H1 (cell line): ENCODE results near the gene SLC39A2. TPM values are rescaled to one million over a fixed set of nuclear protein-coding genes. Genes with fewer than 3 reads are reported as not detected.

Experiments used
- CTCF ChIA-PET: fragments of 300-600 bp; sonication (Branson Sonifier 250); formaldehyde crosslinking; loops from one replicate; lab custom pipeline; 2021; ENCODE audit not compliant: partially characterized antibody; lab: Charles Lee
- POLR2A ChIA-PET: fragments of 300-600 bp; sonication (Branson Sonifier 250); formaldehyde crosslinking; loops from one replicate; lab custom pipeline; 2021; ENCODE audit warnings: inconsistent platforms; ENCODE audit not compliant: partially characterized antibody; lab: Charles Lee
- DNase-seq, 2 experiments: peaks; one replicate each; pipeline versions ENCODE4 v3.0.0 to v3.0.0-alpha.2; 2010 to 2022; ENCODE audit warnings: low spot score in 2 of 2, low read depth in 1 of 2, mixed read lengths in 1 of 2
- FAIRE-seq: peaks from 2 replicates; lab custom pipeline; 2011; peaks lifted over from hg19 to GRCh38; lab: Jason Lieb, UNC
- H2AFZ ChIP-seq: 2 replicates; pipeline ENCODE4 v1.8.1; 2012; ENCODE audit warnings: low read length, inconsistent platforms
- H2AK5ac ChIP-seq: 2 replicates; pipeline ENCODE4 v1.6.1; 2013; ENCODE audit warnings: low read depth, low read length
- H2BK120ac ChIP-seq: replicated peaks from 2 replicates; pipeline ENCODE3; 2013; ENCODE audit warnings: low read depth, low read length, inconsistent platforms
- H2BK12ac ChIP-seq: 2 replicates; pipeline ENCODE4 v1.6.1; 2013; ENCODE audit warnings: low read depth, low read length
- H2BK15ac ChIP-seq: 2 replicates; pipeline ENCODE4 v1.6.1; 2013; ENCODE audit warnings: low read length
- H2BK20ac ChIP-seq: 2 replicates; pipeline ENCODE4 v1.6.1; 2013; ENCODE audit warnings: low read length
- H2BK5ac ChIP-seq: 2 replicates; pipeline ENCODE4 v1.6.1; 2013; ENCODE audit warnings: low read depth, low read length
- H3K14ac ChIP-seq: 2 replicates; pipeline ENCODE4 v1.6.1; 2013; ENCODE audit warnings: inconsistent platforms; ENCODE audit not compliant: insufficient read length
- H3K18ac ChIP-seq: 2 replicates; pipeline ENCODE4 v1.6.1; 2013; ENCODE audit warnings: low read length; ENCODE audit errors: extremely low read depth
- H3K23ac ChIP-seq: 2 replicates; pipeline ENCODE4 v1.6.1; 2013; ENCODE audit warnings: inconsistent platforms; ENCODE audit not compliant: insufficient read length
- H3K23me2 ChIP-seq: 2 replicates; pipeline ENCODE4 v1.6.1; 2013; ENCODE audit warnings: low read depth, low read length
- H3K27ac ChIP-seq: 2 replicates; pipeline ENCODE4 v1.6.1; 2011; ENCODE audit warnings: low read depth, low read length, inconsistent platforms
- H3K27me3 ChIP-seq, 4 experiments: replicated peaks in 1 of 4; 1 replicate in 1 of 4; 2 replicates in 3 of 4; pipeline versions ENCODE4 v1.6.1 to v1.8.1; 2011 to 2013; ENCODE audit warnings: low read length in 3 of 4, mild to moderate bottlenecking in 3 of 4, inconsistent platforms in 2 of 4, mixed read lengths in 2 of 4, moderate library complexity in 1 of 4; ENCODE audit not compliant: control insufficient read depth in 3 of 4, insufficient read depth in 3 of 4; ENCODE audit errors: extremely low read depth in 1 of 4
- H3K36me3 ChIP-seq, 4 experiments: 2 replicates each; pipeline versions ENCODE4 v1.6.1 to v1.8.1; 2011 to 2013; ENCODE audit warnings: mild to moderate bottlenecking in 4 of 4, low read length in 3 of 4, moderate library complexity in 2 of 4, control low read depth in 1 of 4, inconsistent platforms in 1 of 4; ENCODE audit not compliant: insufficient read depth in 4 of 4, control insufficient read depth in 2 of 4
- H3K4ac ChIP-seq: replicated peaks from 2 replicates; pipeline ENCODE3; 2013; ENCODE audit warnings: low read length, low read depth, mixed read lengths, inconsistent platforms; ENCODE audit not compliant: insufficient read length
- H3K4me1 ChIP-seq, 4 experiments: replicated peaks in 1 of 4; 1 replicate in 1 of 4; 2 replicates in 3 of 4; pipeline versions ENCODE4 v1.6.1 to v1.8.1; 2011 to 2013; ENCODE audit warnings: low read length in 3 of 4, inconsistent platforms in 2 of 4, mixed read lengths in 1 of 4; ENCODE audit not compliant: insufficient read depth in 4 of 4, control insufficient read depth in 3 of 4
- H3K4me2 ChIP-seq, 2 experiments: 2 replicates each; pipeline versions ENCODE4 v1.6.1 to v1.8.1; 2011 to 2013; ENCODE audit warnings: low read depth in 2 of 2, low read length in 2 of 2, control low read depth in 1 of 2, inconsistent platforms in 1 of 2, mild to moderate bottlenecking in 1 of 2; ENCODE audit not compliant: insufficient read depth in 1 of 2
- H3K4me3 ChIP-seq, 4 experiments: fragments of 200-600, 300-600 bp in 1 of 4; sonication (generic), shearing (Covaris generic), sonication (Bioruptor Twin) in 1 of 4; 2 replicates each; pipeline versions ENCODE4 v1.5.1 to v1.8.1; 2011 to 2016; ENCODE audit warnings: low read length in 4 of 4, low read depth in 3 of 4, control low read depth in 2 of 4, inconsistent platforms in 2 of 4, mild to moderate bottlenecking in 2 of 4, mixed read lengths in 1 of 4, moderate library complexity in 1 of 4; ENCODE audit not compliant: insufficient read depth in 2 of 4; ENCODE audit errors: extremely low read depth in 1 of 4
- H3K56ac ChIP-seq: replicated peaks from 2 replicates; pipeline ENCODE3; 2013; ENCODE audit warnings: low read depth, mild to moderate bottlenecking, mixed read lengths, low read length, inconsistent platforms; ENCODE audit not compliant: insufficient read length
- H3K79me1 ChIP-seq: 2 replicates; pipeline ENCODE4 v1.6.1; 2013; ENCODE audit warnings: low read depth, low read length, control low read depth
- H3K79me2 ChIP-seq, 2 experiments: 2 replicates each; pipeline versions ENCODE4 v1.6.1 to v1.8.1; 2012 to 2013; ENCODE audit warnings: low read length in 2 of 2, mild to moderate bottlenecking in 2 of 2, inconsistent platforms in 1 of 2; ENCODE audit not compliant: insufficient read depth in 2 of 2, control insufficient read depth in 1 of 2
- H3K9ac ChIP-seq, 4 experiments: replicated peaks in 1 of 4; 1 replicate in 1 of 4; 2 replicates in 3 of 4; pipeline versions ENCODE4 v1.6.1 to v1.8.1; 2011 to 2013; ENCODE audit warnings: low read depth in 3 of 4, low read length in 3 of 4, control low read depth in 2 of 4, mild to moderate bottlenecking in 2 of 4, moderate library complexity in 2 of 4, inconsistent platforms in 1 of 4; ENCODE audit errors: extremely low read depth in 1 of 4
- H3K9me3 ChIP-seq, 2 experiments: 2 replicates each; pipeline versions ENCODE4 v1.6.1 to v1.8.1; 2012 to 2013; ENCODE audit warnings: mild to moderate bottlenecking in 2 of 2, moderate library complexity in 2 of 2, control low read depth in 1 of 2, inconsistent platforms in 1 of 2, low read depth in 1 of 2, low read length in 1 of 2, mixed read lengths in 1 of 2; ENCODE audit not compliant: insufficient read depth in 2 of 2
- H4K20me1 ChIP-seq, 2 experiments: replicated peaks in 1 of 2; 2 replicates each; pipeline versions ENCODE3 to v1.8.1; 2011 to 2013; ENCODE audit warnings: inconsistent platforms in 2 of 2, low read length in 2 of 2, mild to moderate bottlenecking in 1 of 2; ENCODE audit not compliant: insufficient read depth in 2 of 2, control insufficient read depth in 1 of 2
- H4K5ac ChIP-seq: 2 replicates; pipeline ENCODE4 v1.6.1; 2013; ENCODE audit warnings: low read length, low read depth, mixed read lengths, inconsistent platforms; ENCODE audit not compliant: insufficient read length
- H4K8ac ChIP-seq: 2 replicates; pipeline ENCODE4 v1.8.0; 2013; ENCODE audit warnings: mild to moderate bottlenecking, moderate library complexity, low read length, inconsistent platforms; ENCODE audit not compliant: insufficient read depth; ENCODE audit errors: extremely low read depth
- H4K91ac ChIP-seq: replicated peaks from 2 replicates; pipeline ENCODE3; 2013; ENCODE audit warnings: low read length, mixed read lengths, inconsistent platforms; ENCODE audit not compliant: insufficient read length
- ATF3 ChIP-seq: IDR thresholded peaks from 2 replicates; pipeline ENCODE4 v1.6.1; 2011; ENCODE audit warnings: low read depth, mild to moderate bottlenecking, low read length; ENCODE audit not compliant: insufficient read depth
- CHD1 ChIP-seq: IDR thresholded peaks from 2 replicates; pipeline ENCODE4 v1.6.1; 2012; ENCODE audit warnings: low read depth, low read length, improper control_type of control experiment
- EZH2 ChIP-seq: fragments of 200-600 bp; sonication (generic); IDR thresholded peaks from 2 replicates; pipeline ENCODE4 v1.7.1; 2012; ENCODE audit warnings: low read depth, mild to moderate bottlenecking, moderate library complexity, low read length, inconsistent platforms; ENCODE audit not compliant: severe bottlenecking
- FOSL1 ChIP-seq: IDR thresholded peaks from 2 replicates; pipeline ENCODE4 v1.6.1; 2011; ENCODE audit warnings: mild to moderate bottlenecking, low read depth, low read length, moderate library complexity; ENCODE audit not compliant: insufficient read depth
- JUND ChIP-seq: IDR thresholded peaks from 2 replicates; pipeline ENCODE4 v1.6.1; 2011; ENCODE audit warnings: mild to moderate bottlenecking, improper control_type of control experiment, low read length
- PHF8 ChIP-seq: fragments of 200-600 bp; sonication (generic); conservative IDR thresholded peaks from 2 replicates; pipeline ENCODE4 v1.7.1; 2012; ENCODE audit warnings: low read depth, mild to moderate bottlenecking, inconsistent platforms, low read length, moderate library complexity
- RFX5 ChIP-seq: IDR thresholded peaks from 2 replicates; pipeline ENCODE4 v1.6.1; 2011; ENCODE audit warnings: low read depth, low read length, improper control_type of control experiment, borderline replicate concordance
- RNF2 ChIP-seq: fragments of 200-900, 300-1000 bp; sonication (generic); IDR thresholded peaks from 2 replicates; pipeline ENCODE4 v1.7.1; 2016; ENCODE audit warnings: borderline replicate concordance, low read depth, mild to moderate bottlenecking, antibody characterized with exemption, low read length; ENCODE audit not compliant: poor library complexity, severe bottlenecking; ENCODE audit errors: missing control alignments
- SP4 ChIP-seq: IDR thresholded peaks from 2 replicates; pipeline ENCODE4 v1.6.1; 2012; ENCODE audit warnings: low read length, inconsistent platforms
- ZNF274 ChIP-seq: IDR thresholded peaks from 2 replicates; pipeline ENCODE4 v1.7.0; 2012; ENCODE audit warnings: low read length, borderline replicate concordance; ENCODE audit errors: extremely low read depth
- WGBS, 2 experiments: shearing (Covaris generic) in 1 of 2; methylation state at CpG; one replicate each; pipeline versions ENCODE4 v1.1.6 to v1.1.7; 2013 to 2015; ENCODE audit warnings: low lambda C conversion rate in 2 of 2, mixed read lengths in 2 of 2, inconsistent platforms in 1 of 2, low coverage in 1 of 2, missing lambda C conversion rate in 1 of 2; ENCODE audit not compliant: insufficient replicate concordance in 2 of 2, insufficient coverage in 1 of 2, insufficient read length in 1 of 2; ENCODE audit errors: extremely low coverage in 1 of 2, missing lambda C conversion rate in 1 of 2; 5-methylcytosine and 5-hydroxymethylcytosine counted together
- polyA plus RNA-seq, 7 experiments: library from polyadenylated mRNA; depleted of rRNA in 3 of 7; stranded (reverse) in 5 of 7; unstranded in 2 of 7; fragments of >200 nt in 5 of 7; fragments of 200-250 nt in 2 of 7; gene quantifications; 1 replicate in 5 of 7; 2 replicates in 1 of 7; 4 replicates in 1 of 7; pipeline versions ENCODE4 v1.2.1 to v1.2.3, GENCODE V29; 2011 to 2013; ENCODE audit warnings: missing spikeins in 2 of 7, mixed read lengths in 2 of 7
- total RNA-seq: library from RNA; stranded (reverse); fragmentation: NEBNext Ultra II Directional; extraction: Animal tissue kit (Norgen Biotek cat#: 25700); gene quantifications from 2 replicates; pipeline ENCODE4 v1.2.1, GENCODE V29; 2021

Gene SLC39A2
- total and polyA plus RNA-seq, 2 of the 8 experiments (the other 6 are each of a cell fraction or from before 2014, with no cell fraction given) = 0.14 to 0.22 TPM

GRCh38 chr14:20970983-20971704, 27.9 kb upstream of the SLC39A2 start:
- DNase-seq (peak; percentile 82 to 94), FAIRE-seq (peak; percentile 60)
- Histone ChIP-seq H3K27ac (peak overlapping the region; percentile 39; the same call in 1 of the 2 replicates), H3K27me3 (peaks cover 0 to 3% (median 1%) of the 10 kb centered on the region in 4 experiments; a peak in 2 of 7 replicates), H4K20me1 (no peaks in the 10 kb centered on the region), H3K36me3 (no peaks in the 10 kb centered on the region), H3K4ac (no peak overlapping the region), H3K79me2 (no peaks in the 10 kb centered on the region), H2BK120ac (no peak overlapping the region), H2BK12ac (peak overlapping the region; percentile 29; the same call in 1 of the 2 replicates), H4K8ac (peak overlapping the region; percentile 86; the same call in 1 of the 2 replicates), H3K56ac (peak overlapping the region; percentile 73), H3K9me3 (no peaks in the 10 kb centered on the region), H3K4me1 (peaks cover 0 to 2% (median under 1%) of the 10 kb centered on the region in 4 experiments; a peak in 2 of 7 replicates), H3K23ac (no peak overlapping the region), H2AFZ (peak overlapping the region; percentile 96), H2BK20ac (no peak overlapping the region), H3K14ac (no peak overlapping the region), H3K79me1 (no peaks in the 10 kb centered on the region), H3K4me2 (peak overlapping the region; percentile 44 to 83), H3K4me3 (peak overlapping the region; percentile 47 to 88 (median 75)), H2AK5ac (no peak overlapping the region), H2BK5ac (peak overlapping the region; percentile 81), H3K18ac (peak overlapping the region; percentile 93), H3K23me2 (peaks cover 4% of the 10 kb centered on the region; the same call in 1 of the 2 replicates), H3K9ac (peak overlapping the region in 3 of 4 experiments; percentile 47 to 65 (median 65); a peak in 5 of 7 replicates), H4K5ac (peak overlapping the region; percentile 38), H2BK15ac (peak overlapping the region; percentile 88; the same call in 1 of the 2 replicates), H4K91ac (peak overlapping the region; percentile 31)
- ChIA-PET CTCF (interaction anchor here (0.5 to 4.0 kb wide), 60 partner anchors 10 to 1895 kb away, joined by 3 to 42 read pairs (median 4); partner anchors contain the start of genes ARHGEF40 and METTL17), POLR2A (interaction anchor here (0.7 to 2.1 kb wide), 14 partner anchors 9 to 288 kb away, joined by 3 to 9 read pairs (median 4); partner anchors contain the start of gene ARHGEF40)
- WGBS, 2 experiments = 2% methylated on average over 33 of the region's 47 CpGs; no CpG with 5 or more reads in 1 of the 2 experiments
- TF ChIP-seq RNF2 (no peak), SP4 (no peak), CHD1 (no peak), PHF8 (peak; percentile 79), ATF3 (no peak), ZNF274 (no peak), RFX5 (no peak), EZH2 (peak; percentile 36), JUND (peak; percentile 20; the same call in 1 of the 2 replicates), FOSL1 (0 out of 2 replicates have a peak, but pooled peaks have one; percentile 23)
